ENCODE results near the gene MED23.

MED23 gene

GRCh38 chr6:131551902-131552301 lies 76.1 kb downstream of the MED23 start:
- TF ChIP-seq CTCF (IDR thresholded peaks at IDR 0.05; ENCODE audit: insufficient read depth, low read length) (no peak), SPI1 (IDR thresholded peaks at IDR 0.05; ENCODE audit: borderline replicate concordance, low read depth) (no peak), REST (IDR thresholded peaks at IDR 0.05; ENCODE audit: insufficient replicate concordance, low read depth) (no peak), GABPA (IDR thresholded peaks at IDR 0.05; ENCODE audit: low read depth) (no peak), POLR2AphosphoS5 (IDR thresholded peaks at IDR 0.05; ENCODE audit: low read depth) (no peak)
- peaks cover 2% of the 10 kb centered on the region for H3K27me3 ChIP-seq (ENCODE audit: insufficient read depth, poor library complexity, severe bottlenecking)
- H3K27ac ChIP-seq (replicated peaks): no peak overlapping the region
- no peak for DNase-seq (ENCODE audit: low read depth in 1 of 2, low spot score in 1 of 2)
- no peak overlapping the region for H3K4me3 ChIP-seq (replicated peaks; ENCODE audit: insufficient read depth, low read length)

- Histone ChIP-seq H3K27ac (replicated peaks) (no peak overlapping the region), H3K4me3 (replicated peaks; ENCODE audit: insufficient read depth, low read length) (no peak overlapping the region), H3K27me3 (ENCODE audit: insufficient read depth, poor library complexity, severe bottlenecking) (peaks cover 2% of the 10 kb centered on the region)
- DNase-seq (ENCODE audit: low read depth in 1 of 2, low spot score in 1 of 2): no peak
- TF ChIP-seq SPI1 (IDR thresholded peaks at IDR 0.05; ENCODE audit: borderline replicate concordance, low read depth): no peak
- no peak for TF ChIP-seq REST (IDR thresholded peaks at IDR 0.05; ENCODE audit: insufficient replicate concordance, low read depth)
- TF ChIP-seq POLR2AphosphoS5 (IDR thresholded peaks at IDR 0.05; ENCODE audit: low read depth): no peak
- TF ChIP-seq CTCF (IDR thresholded peaks at IDR 0.05; ENCODE audit: insufficient read depth, low read length): no peak
- TF ChIP-seq GABPA (IDR thresholded peaks at IDR 0.05; ENCODE audit: low read depth): no peak
Measured at GRCh38 chr6:131549811-131550210, 78.2 kb downstream of the MED23 start.

GRCh38 chr6:131548441-131548840 lies 79.6 kb downstream of the MED23 start:
- H3K4me3 ChIP-seq (replicated peaks; ENCODE audit: insufficient read depth, low read length): no peak overlapping the region
- peaks cover 2% of the 10 kb centered on the region for H3K27me3 ChIP-seq (ENCODE audit: insufficient read depth, poor library complexity, severe bottlenecking)
- DNase-seq (ENCODE audit: low read depth in 1 of 2, low spot score in 1 of 2): no peak
- TF ChIP-seq REST (IDR thresholded peaks at IDR 0.05; ENCODE audit: insufficient replicate concordance, low read depth): no peak
- TF ChIP-seq GABPA (IDR thresholded peaks at IDR 0.05; ENCODE audit: low read depth): no peak
- TF ChIP-seq CTCF (IDR thresholded peaks at IDR 0.05; ENCODE audit: insufficient read depth, low read length): no peak
- no peak for TF ChIP-seq POLR2AphosphoS5 (IDR thresholded peaks at IDR 0.05; ENCODE audit: low read depth)
- no peak for TF ChIP-seq SPI1 (IDR thresholded peaks at IDR 0.05; ENCODE audit: borderline replicate concordance, low read depth)
- H3K27ac ChIP-seq (replicated peaks): no peak overlapping the region

All from HL-60 (cell line).